Mucosa of rectum (tissue), 2 donors: ENCODE measurements around the gene PLD1.

Experiments used
- H3K27ac ChIP-seq, 2 donors: one replicate each; pipeline ENCODE4 v1.7.0; 2013; ENCODE audit warnings: inconsistent platforms in 2 of 2, low read depth in 2 of 2, low read length in 2 of 2
- H3K27me3 ChIP-seq, 2 donors: one replicate each; pipeline ENCODE4 v1.7.0; 2013; ENCODE audit warnings: low read length in 2 of 2; ENCODE audit not compliant: control insufficient read depth in 2 of 2, insufficient read depth in 2 of 2
- H3K36me3 ChIP-seq, 2 donors: one replicate each; pipeline ENCODE4 v1.7.0; 2013; ENCODE audit warnings: low read length in 2 of 2; ENCODE audit not compliant: control insufficient read depth in 2 of 2, insufficient read depth in 2 of 2
- H3K4me1 ChIP-seq, 2 donors: one replicate each; pipeline ENCODE4 v1.7.0; 2013; ENCODE audit warnings: low read length in 2 of 2, mild to moderate bottlenecking in 1 of 2; ENCODE audit not compliant: control insufficient read depth in 2 of 2, insufficient read depth in 2 of 2
- H3K4me3 ChIP-seq, 2 donors: one replicate each; pipeline ENCODE4 v1.7.0; 2013; ENCODE audit warnings: low read length in 2 of 2
- H3K9ac ChIP-seq, 2 donors: one replicate each; pipeline ENCODE4 v1.7.0; 2013; ENCODE audit warnings: low read length in 2 of 2, low read depth in 1 of 2, mild to moderate bottlenecking in 1 of 2
- H3K9me3 ChIP-seq, 2 donors: one replicate each; pipeline ENCODE4 v1.7.0; 2013; ENCODE audit warnings: low read length in 2 of 2; ENCODE audit not compliant: control insufficient read depth in 2 of 2
- donor health status: healthy.
- donor health status: Normal muscosa, but diverticular disease.

PLD1 gene

DNA sequence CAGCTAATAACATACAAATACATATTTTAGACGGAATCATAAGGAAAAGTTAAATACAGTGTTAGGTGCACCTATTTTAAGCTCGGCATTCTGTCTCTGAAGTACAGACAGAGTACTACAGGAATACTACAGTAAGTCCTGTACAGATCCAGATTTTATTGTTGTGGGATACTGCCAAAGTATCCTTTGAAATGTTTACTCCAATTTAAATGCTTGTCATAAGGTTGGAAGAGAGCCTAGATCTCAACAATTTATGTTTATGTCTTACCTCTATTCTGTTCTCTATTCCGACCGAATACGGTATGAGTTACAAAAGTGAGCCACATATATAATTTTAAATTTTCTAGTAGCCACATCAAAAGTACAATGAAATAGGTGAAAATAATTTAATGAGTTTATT, 25.3 kb downstream of the PLD1 start:
- no peak overlapping the region for H3K4me3 ChIP-seq
- no peaks in the 10 kb centered on the region for H3K27me3 ChIP-seq
- H3K36me3 ChIP-seq: no peaks in the 10 kb centered on the region
- peaks cover 0 to 10% of the 10 kb centered on the region in 2 donors for H3K4me1 ChIP-seq
- H3K9me3 ChIP-seq: no peaks in the 10 kb centered on the region
- H3K27ac ChIP-seq: no peak overlapping the region
- H3K9ac ChIP-seq: no peak overlapping the region

DNA sequence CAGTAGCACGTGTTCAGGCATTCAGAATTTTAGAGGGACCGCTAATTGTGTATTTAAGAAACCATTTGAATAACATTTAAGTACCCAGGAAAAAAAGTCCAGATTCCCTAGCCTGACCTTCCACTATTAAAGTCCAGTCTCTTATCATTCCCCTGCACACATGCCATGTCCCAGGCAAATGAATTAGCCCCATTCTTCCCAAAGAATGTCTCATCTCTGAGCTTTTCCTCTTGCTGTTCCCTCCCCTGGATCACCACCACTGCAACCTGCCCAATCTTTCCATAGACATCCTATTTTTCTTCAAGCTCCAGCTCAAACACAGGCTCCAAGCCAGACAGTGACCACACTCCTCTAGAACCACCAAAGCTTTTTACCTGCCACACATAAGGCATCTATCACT, 25.9 kb downstream of the PLD1 start:
- Histone ChIP-seq H3K9ac (no peak overlapping the region), H3K27ac (no peak overlapping the region), H3K9me3 (no peaks in the 10 kb centered on the region), H3K4me3 (no peak overlapping the region), H3K27me3 (no peaks in the 10 kb centered on the region), H3K4me1 (peaks cover 0 to 8% of the 10 kb centered on the region in 2 donors), H3K36me3 (no peaks in the 10 kb centered on the region)

DNA sequence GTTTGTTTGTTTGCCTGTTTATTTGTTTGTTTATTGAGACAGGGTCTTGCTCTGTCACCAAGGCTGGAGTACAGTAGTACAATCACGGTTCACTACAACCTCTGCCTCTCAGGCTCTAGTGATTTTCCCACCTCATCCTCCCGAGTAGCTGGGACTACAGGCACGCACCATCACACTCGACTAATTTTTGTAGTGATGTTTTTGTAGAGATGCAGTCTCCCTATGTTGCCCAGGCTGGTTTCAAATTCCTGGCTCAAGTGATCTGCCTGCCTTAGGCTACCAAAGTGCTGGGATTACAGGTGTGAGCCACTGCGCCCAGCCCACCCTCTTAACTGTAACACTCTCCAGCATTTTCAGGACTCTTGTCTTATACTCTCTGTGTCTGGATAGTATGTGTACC, 26.7 kb downstream of the PLD1 start:
- Histone ChIP-seq H3K27ac (no peak overlapping the region), H3K27me3 (no peaks in the 10 kb centered on the region), H3K4me1 (peaks cover 0 to 8% of the 10 kb centered on the region in 2 donors), H3K9me3 (no peaks in the 10 kb centered on the region), H3K9ac (no peak overlapping the region), H3K36me3 (no peaks in the 10 kb centered on the region), H3K4me3 (no peak overlapping the region)

DNA sequence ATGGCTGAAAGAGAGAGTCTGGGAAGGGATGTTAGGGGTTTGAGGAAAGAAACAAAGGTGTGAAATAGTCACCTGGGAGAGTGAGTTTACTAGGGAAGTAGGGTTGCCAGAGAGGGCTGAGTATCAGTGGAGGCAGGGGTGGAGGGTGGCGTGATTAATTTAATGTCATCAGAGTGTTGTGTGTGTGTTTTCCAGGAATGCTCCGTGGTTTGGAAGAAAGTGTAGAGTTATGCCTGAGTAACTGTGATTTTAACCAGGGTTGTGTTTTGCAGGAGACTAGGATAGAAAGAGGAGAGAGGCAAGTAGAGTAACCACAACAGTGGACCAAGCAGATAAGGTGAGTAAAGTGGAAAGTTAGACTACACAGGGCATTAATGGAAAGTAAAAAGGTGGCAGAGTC, 27.2 kb downstream of the PLD1 start:
- Histone ChIP-seq H3K27ac (no peak overlapping the region), H3K4me3 (no peak overlapping the region), H3K9ac (no peak overlapping the region), H3K9me3 (no peaks in the 10 kb centered on the region), H3K36me3 (no peaks in the 10 kb centered on the region), H3K27me3 (no peaks in the 10 kb centered on the region), H3K4me1 (peaks cover 0 to 5% of the 10 kb centered on the region in 2 donors)

DNA sequence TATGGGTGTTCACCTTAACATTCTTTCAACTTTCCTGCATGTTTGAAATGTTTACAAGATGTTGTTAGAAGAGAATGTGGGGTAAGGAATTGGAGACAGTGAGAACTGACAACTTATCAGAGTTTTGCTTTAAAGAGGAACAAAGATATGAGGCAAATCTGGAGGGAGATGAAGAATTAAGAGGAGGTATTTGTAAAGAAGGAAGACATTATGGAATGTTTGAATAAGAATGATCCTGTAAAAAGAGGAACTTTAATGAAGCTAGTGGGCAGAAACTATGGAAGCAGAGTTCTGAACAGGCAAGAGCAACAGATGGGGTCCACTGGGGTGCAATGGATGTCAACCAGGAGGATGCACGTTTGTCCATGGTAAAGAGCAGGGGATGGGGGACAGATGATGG, 27.7 kb downstream of the PLD1 start:
- Histone ChIP-seq H3K4me3 (no peak overlapping the region), H3K27ac (no peak overlapping the region), H3K4me1 (peaks cover 0 to 5% of the 10 kb centered on the region in 2 donors), H3K9ac (no peak overlapping the region), H3K27me3 (no peaks in the 10 kb centered on the region), H3K9me3 (no peaks in the 10 kb centered on the region), H3K36me3 (no peaks in the 10 kb centered on the region)

DNA sequence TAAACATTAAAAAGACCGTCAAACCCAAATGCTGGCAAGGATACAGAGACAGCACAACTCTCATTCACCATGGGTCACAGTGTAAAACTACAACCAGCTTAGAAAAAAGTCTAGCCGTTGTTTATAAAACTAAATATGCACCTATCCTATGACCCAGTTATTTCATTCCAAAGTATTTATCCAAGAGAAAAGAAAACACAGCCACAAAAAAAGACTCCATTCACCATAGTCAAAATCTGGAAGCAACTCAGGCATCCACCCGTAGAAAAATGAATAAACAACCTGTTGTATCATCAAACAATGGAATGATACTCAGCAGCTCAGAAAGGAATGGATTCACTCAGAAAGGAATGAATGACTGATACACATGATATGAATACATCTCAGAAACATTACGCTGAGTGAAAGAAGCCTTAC, 28.6 kb downstream of the PLD1 start:
- Histone ChIP-seq H3K4me1 (peaks cover 4 to 11% of the 10 kb centered on the region in 2 donors), H3K36me3 (no peaks in the 10 kb centered on the region), H3K9ac (no peak overlapping the region), H3K4me3 (no peak overlapping the region), H3K9me3 (no peaks in the 10 kb centered on the region), H3K27me3 (no peaks in the 10 kb centered on the region), H3K27ac (no peak overlapping the region)

DNA sequence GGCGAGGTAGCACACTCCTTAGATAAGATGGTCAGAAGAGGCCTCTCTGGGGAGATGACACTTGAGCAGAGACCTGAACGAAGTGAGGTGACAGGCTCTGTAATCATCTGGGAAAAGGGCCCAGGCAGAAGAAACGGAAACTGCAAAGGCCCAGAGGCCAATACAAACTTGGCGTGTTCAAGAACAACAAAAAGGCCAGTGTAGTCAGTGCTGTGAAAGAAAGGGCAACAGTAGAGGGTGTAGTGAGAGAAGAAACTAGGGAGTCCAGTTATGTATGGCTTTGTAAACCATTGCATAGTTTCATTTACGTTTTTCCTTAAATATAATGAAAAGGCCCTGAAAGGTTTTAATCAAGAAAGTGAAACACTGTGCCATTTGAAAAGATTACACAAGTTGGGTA, 31.8 kb downstream of the PLD1 start:
- Histone ChIP-seq H3K36me3 (no peaks in the 10 kb centered on the region), H3K4me1 (peaks cover 4 to 11% of the 10 kb centered on the region in 2 donors), H3K27ac (no peak overlapping the region), H3K4me3 (no peak overlapping the region), H3K27me3 (no peaks in the 10 kb centered on the region), H3K9me3 (no peaks in the 10 kb centered on the region), H3K9ac (no peak overlapping the region)

DNA sequence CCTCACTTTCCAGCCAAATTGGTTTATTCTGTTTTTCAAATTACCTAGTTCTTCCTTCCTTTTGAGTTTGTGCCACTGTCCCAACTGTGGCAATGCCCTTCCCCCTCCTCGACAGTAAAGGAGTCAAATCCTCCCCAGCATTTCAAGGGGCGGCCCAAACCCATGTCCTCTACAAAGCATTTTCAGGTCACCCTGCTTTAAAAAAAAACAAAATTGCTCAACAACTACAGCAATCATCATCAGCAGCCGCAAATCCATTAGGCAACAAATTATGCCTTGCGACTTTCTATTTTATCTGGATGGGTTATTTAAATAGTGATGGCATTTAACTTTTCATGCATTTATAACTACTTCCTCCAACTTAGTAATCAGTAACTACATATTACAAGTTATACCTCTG, 32.7 kb downstream of the PLD1 start:
- H3K4me3 ChIP-seq: peak overlapping the region in 1 of 2 donors; percentile 16
- no peak overlapping the region for H3K27ac ChIP-seq
- H3K27me3 ChIP-seq: no peaks in the 10 kb centered on the region
- no peak overlapping the region for H3K9ac ChIP-seq
- H3K36me3 ChIP-seq: no peaks in the 10 kb centered on the region
- H3K9me3 ChIP-seq: no peaks in the 10 kb centered on the region
- peaks cover 4 to 11% of the 10 kb centered on the region in 2 donors for H3K4me1 ChIP-seq

DNA sequence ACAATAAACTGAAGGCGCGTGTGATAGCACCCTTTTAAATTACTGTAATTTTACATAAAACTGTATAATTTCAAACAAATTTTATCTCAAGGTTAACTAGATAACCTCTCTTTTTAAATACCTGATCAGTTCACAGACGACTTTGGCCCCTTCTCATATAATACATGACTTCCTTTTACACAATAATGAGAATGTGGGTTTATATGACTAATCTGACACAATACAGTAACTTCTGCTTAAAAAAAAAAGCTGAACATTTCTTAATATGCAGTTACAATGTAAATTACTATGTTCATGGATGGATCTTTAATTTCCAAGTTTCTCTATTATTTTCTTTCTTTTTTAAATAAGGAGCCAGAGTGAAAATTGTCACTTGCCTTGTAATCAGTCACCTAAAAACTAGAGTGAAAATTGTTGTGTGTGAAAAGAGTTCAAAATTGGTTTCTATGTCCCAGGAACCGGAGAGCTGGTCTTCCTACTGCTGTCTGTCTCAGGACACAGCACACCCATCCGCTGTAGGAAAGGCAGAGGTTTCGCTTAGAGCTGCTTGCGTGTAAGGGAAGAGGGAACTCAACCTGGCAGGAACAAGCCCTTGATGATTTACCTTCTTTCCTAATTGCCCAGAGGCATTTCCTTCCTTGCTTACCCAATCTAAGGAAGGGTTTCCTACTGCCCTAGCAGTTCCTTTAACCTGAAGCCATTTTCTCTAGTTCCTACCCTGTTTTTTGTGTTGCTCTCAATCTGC, 33.3 kb downstream of the PLD1 start:
- Histone ChIP-seq H3K36me3 (no peaks in the 10 kb centered on the region), H3K9ac (no peak overlapping the region), H3K27ac (peak overlapping the region in 1 of 2 donors; percentile 21), H3K27me3 (no peaks in the 10 kb centered on the region), H3K4me1 (peaks cover 4 to 14% of the 10 kb centered on the region in 2 donors), H3K9me3 (no peaks in the 10 kb centered on the region), H3K4me3 (peak overlapping the region in 1 of 2 donors; percentile 16)

DNA sequence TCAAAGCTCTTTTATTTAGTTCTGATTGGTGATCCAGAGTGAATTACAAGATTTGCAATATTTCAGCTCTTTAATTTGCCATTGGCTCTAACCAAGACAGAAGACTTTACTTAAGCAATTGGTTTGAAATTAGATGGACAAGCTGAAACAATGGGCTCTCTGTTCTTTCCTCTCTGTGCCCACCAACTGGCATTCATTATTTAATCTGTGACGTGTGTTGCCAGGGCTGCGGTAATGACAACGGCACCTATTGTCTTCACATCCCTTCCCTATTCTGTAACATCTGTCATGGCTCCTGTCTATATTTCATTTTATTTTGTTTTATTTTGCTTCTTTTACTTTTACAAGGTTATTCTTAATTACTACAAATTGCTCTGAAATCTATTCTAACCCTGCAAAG, 33.9 kb downstream of the PLD1 start:
- H3K36me3 ChIP-seq: no peaks in the 10 kb centered on the region
- H3K9ac ChIP-seq: no peak overlapping the region
- peaks cover 4 to 16% of the 10 kb centered on the region in 2 donors for H3K4me1 ChIP-seq
- no peak overlapping the region for H3K4me3 ChIP-seq
- no peaks in the 10 kb centered on the region for H3K9me3 ChIP-seq
- no peak overlapping the region for H3K27ac ChIP-seq
- no peaks in the 10 kb centered on the region for H3K27me3 ChIP-seq
